Naive B cell (primary cell): Measurements from ENCODE around the gene SPANXN2. TPM values are rescaled to one million over a fixed set of nuclear protein-coding genes. Genes with fewer than 3 reads are reported as not detected.
"Not testable (repeated sequence)": the region's sequence is repeated elsewhere in the genome, so short reads cannot be mapped to it uniquely, and the experiment has no call there.

Experiments used
- ATAC-seq, 2 donors: fragments of 150-1000 bp; cut with Tn5 transposase; 2 replicates each; pipeline ENCODE4 v1.10.0; 2021; ENCODE audit warnings: low read depth in 2 of 2, mild to moderate bottlenecking in 2 of 2, moderate library complexity in 2 of 2
- DNase-seq: peaks from one replicate; pipeline ENCODE4 v3.0.0; 2022
- H3K27ac Mint-ChIP-seq, 6 donors: one replicate each; pipeline ENCODE4 v1.8.0; 2020 to 2022; ENCODE audit warnings: mild to moderate bottlenecking in 6 of 6, mixed read lengths in 6 of 6, moderate library complexity in 5 of 6, inconsistent platforms in 2 of 6
- H3K27me3 Mint-ChIP-seq, 3 donors: one replicate each; pipeline ENCODE4 v1.8.0; 2021 to 2022; ENCODE audit warnings: mixed read lengths in 3 of 3, mild to moderate bottlenecking in 1 of 3
- H3K36me3 Mint-ChIP-seq, 2 donors: one replicate each; pipeline ENCODE4 v1.8.0; 2020 to 2022; ENCODE audit warnings: mixed read lengths in 2 of 2, inconsistent platforms in 1 of 2, mild to moderate bottlenecking in 1 of 2
- H3K4me1 Mint-ChIP-seq, 3 donors: one replicate each; pipeline ENCODE4 v1.8.0; 2020 to 2022; ENCODE audit warnings: mixed read lengths in 3 of 3, inconsistent platforms in 1 of 3, mild to moderate bottlenecking in 1 of 3, moderate library complexity in 1 of 3
- H3K4me3 Mint-ChIP-seq, 8 donors: one replicate each; pipeline ENCODE4 v1.8.0; 2020 to 2022; ENCODE audit warnings: mild to moderate bottlenecking in 8 of 8, mixed read lengths in 8 of 8, moderate library complexity in 8 of 8, inconsistent platforms in 2 of 8
- H3K9me3 Mint-ChIP-seq, 7 donors: one replicate each; pipeline ENCODE4 v1.8.0; 2020 to 2022; ENCODE audit warnings: mixed read lengths in 7 of 7, mild to moderate bottlenecking in 5 of 7, inconsistent platforms in 2 of 7, moderate library complexity in 1 of 7
- polyA plus RNA-seq, 6 donors: library from polyadenylated mRNA; unstranded; fragments of 300-500 nt; fragmentation: Illumina TruSeq; gene quantifications; one replicate each; pipeline ENCODE4 v1.2.3, GENCODE V29; 2021; ENCODE audit warnings: low read depth in 6 of 6

The SPANXN2 gene
- polyA plus RNA-seq = not detected

- H3K4me1 Mint-ChIP-seq, H3K27me3 Mint-ChIP-seq, DNase-seq, ATAC-seq, H3K36me3 Mint-ChIP-seq, H3K4me3 Mint-ChIP-seq, H3K27ac Mint-ChIP-seq: not testable (repeated sequence)
- H3K9me3 Mint-ChIP-seq = peaks cover 0 to 31% (median 9%) of the 10 kb centered on the region in 7 donors
Measured at GRCh38 chrX:143720652-143721051, at the start of gene SPANXN2. Gene SPANXN2, minus strand, starts transcription at chrX:143720752. Its CDS starts 84 bp downstream, at chrX:143720668.

GRCh38 chrX:143768976-143769375 lies 48.4 kb upstream of the SPANXN2 start:
- no peaks in the 10 kb centered on the region for H3K36me3 Mint-ChIP-seq
- ATAC-seq = no peak
- H3K4me3 Mint-ChIP-seq = no peak overlapping the region
- H3K4me1 Mint-ChIP-seq = no peaks in the 10 kb centered on the region
- H3K9me3 Mint-ChIP-seq = peaks cover 0 to 27% (median 3%) of the 10 kb centered on the region in 7 donors
- no peak overlapping the region for H3K27ac Mint-ChIP-seq
- no peak for DNase-seq
- no peaks in the 10 kb centered on the region for H3K27me3 Mint-ChIP-seq

- peaks cover 0 to 27% (median 2%) of the 10 kb centered on the region in 7 donors for H3K9me3 Mint-ChIP-seq
- not testable (repeated sequence) for H3K27me3 Mint-ChIP-seq, H3K4me1 Mint-ChIP-seq, DNase-seq, H3K36me3 Mint-ChIP-seq, H3K27ac Mint-ChIP-seq, H3K4me3 Mint-ChIP-seq, ATAC-seq
Measured at GRCh38 chrX:143767789-143768188, 47.2 kb upstream of the SPANXN2 start.

- no peak overlapping the region for H3K27ac Mint-ChIP-seq
- no peaks in the 10 kb centered on the region for H3K27me3 Mint-ChIP-seq
- H3K36me3 Mint-ChIP-seq = no peaks in the 10 kb centered on the region
- H3K9me3 Mint-ChIP-seq = peaks cover 0 to 10% (median 0%) of the 10 kb centered on the region in 7 donors
- no peak overlapping the region for H3K4me3 Mint-ChIP-seq
- ATAC-seq (no peak), DNase-seq (no peak)
- H3K4me1 Mint-ChIP-seq = no peaks in the 10 kb centered on the region
Measured at GRCh38 chrX:143757887-143758286, 37.3 kb upstream of the SPANXN2 start.

- Mint-ChIP-seq H3K4me1 (no peaks in the 10 kb centered on the region), H3K36me3 (no peaks in the 10 kb centered on the region), H3K4me3 (no peak overlapping the region), H3K27ac (no peak overlapping the region), H3K27me3 (no peaks in the 10 kb centered on the region), H3K9me3 (peaks cover 0 to 10% (median 0%) of the 10 kb centered on the region in 7 donors)
- ATAC-seq (no peak), DNase-seq (no peak)
Measured at GRCh38 chrX:143757375-143757774, 36.8 kb upstream of the SPANXN2 start.

GRCh38 chrX:143754183-143754582 lies 33.6 kb upstream of the SPANXN2 start:
- H3K4me1 Mint-ChIP-seq = no peaks in the 10 kb centered on the region
- no peak for ATAC-seq

GRCh38 chrX:143733866-143734265 lies 13.3 kb upstream of the SPANXN2 start:
- ATAC-seq (no peak), DNase-seq (no peak)
- Mint-ChIP-seq H3K9me3 (peaks cover 0 to 11% (median 2%) of the 10 kb centered on the region in 7 donors), H3K4me1 (no peaks in the 10 kb centered on the region), H3K27ac (no peak overlapping the region), H3K27me3 (no peaks in the 10 kb centered on the region), H3K4me3 (no peak overlapping the region), H3K36me3 (no peaks in the 10 kb centered on the region)

More at GRCh38 chrX:143754183-143754582, 33.6 kb upstream of the SPANXN2 start:
- no peak for DNase-seq
- peaks cover 0 to 8% (median 0%) of the 10 kb centered on the region in 7 donors for H3K9me3 Mint-ChIP-seq
- no peaks in the 10 kb centered on the region for H3K27me3 Mint-ChIP-seq
- H3K27ac Mint-ChIP-seq = no peak overlapping the region
- no peaks in the 10 kb centered on the region for H3K36me3 Mint-ChIP-seq
- H3K4me3 Mint-ChIP-seq = no peak overlapping the region

- H3K27ac Mint-ChIP-seq = no peak overlapping the region
- H3K36me3 Mint-ChIP-seq = no peaks in the 10 kb centered on the region
- DNase-seq (no peak), ATAC-seq (no peak)
- no peaks in the 10 kb centered on the region for H3K4me1 Mint-ChIP-seq
- H3K4me3 Mint-ChIP-seq = no peak overlapping the region
- H3K9me3 Mint-ChIP-seq = peaks cover 0 to 16% (median 2%) of the 10 kb centered on the region in 7 donors
- H3K27me3 Mint-ChIP-seq = no peaks in the 10 kb centered on the region
Measured at GRCh38 chrX:143726296-143726695, 5.7 kb upstream of the SPANXN2 start.

GRCh38 chrX:143701460-143701859 lies 19.1 kb downstream of the SPANXN2 start:
- H3K27ac Mint-ChIP-seq = no peak overlapping the region

GRCh38 chrX:143694885-143695284 lies 25.7 kb downstream of the SPANXN2 start:
- Mint-ChIP-seq H3K9me3 (peaks cover 0 to 4% (median 2%) of the 10 kb centered on the region in 7 donors), H3K36me3 (no peaks in the 10 kb centered on the region), H3K27ac (no peak overlapping the region), H3K27me3 (no peaks in the 10 kb centered on the region), H3K4me3 (no peak overlapping the region), H3K4me1 (no peaks in the 10 kb centered on the region)
- ATAC-seq = no peak
- no peak for DNase-seq

More at GRCh38 chrX:143701460-143701859, 19.1 kb downstream of the SPANXN2 start:
- ATAC-seq (no peak), DNase-seq (no peak)
- no peaks in the 10 kb centered on the region for H3K27me3 Mint-ChIP-seq
- H3K4me3 Mint-ChIP-seq = no peak overlapping the region
- peaks cover 0 to 6% of the 10 kb centered on the region in 2 donors for H3K36me3 Mint-ChIP-seq
- H3K4me1 Mint-ChIP-seq = no peaks in the 10 kb centered on the region
- peaks cover 5 to 28% (median 10%) of the 10 kb centered on the region in 7 donors for H3K9me3 Mint-ChIP-seq

GRCh38 chrX:143683486-143683885 lies 37.1 kb downstream of the SPANXN2 start:
- H3K27me3 Mint-ChIP-seq = no peaks in the 10 kb centered on the region
- H3K4me1 Mint-ChIP-seq = no peaks in the 10 kb centered on the region
- H3K4me3 Mint-ChIP-seq = no peak overlapping the region
- H3K27ac Mint-ChIP-seq = no peak overlapping the region
- H3K9me3 Mint-ChIP-seq = peaks cover 0 to 9% (median 4%) of the 10 kb centered on the region in 7 donors
- DNase-seq = no peak
- no peaks in the 10 kb centered on the region for H3K36me3 Mint-ChIP-seq
- no peak for ATAC-seq

GRCh38 chrX:143674926-143675325 lies 45.6 kb downstream of the SPANXN2 start:
- Mint-ChIP-seq H3K4me1 (no peaks in the 10 kb centered on the region), H3K4me3 (no peak overlapping the region), H3K27ac (no peak overlapping the region), H3K9me3 (peaks cover 0 to 9% (median 5%) of the 10 kb centered on the region in 7 donors), H3K36me3 (no peaks in the 10 kb centered on the region), H3K27me3 (no peaks in the 10 kb centered on the region)
- no peak for DNase-seq
- no peak for ATAC-seq

- H3K9me3 Mint-ChIP-seq = peaks cover 0 to 5% (median 4%) of the 10 kb centered on the region in 7 donors
- no peaks in the 10 kb centered on the region for H3K36me3 Mint-ChIP-seq
- no peak overlapping the region for H3K4me3 Mint-ChIP-seq
- no peaks in the 10 kb centered on the region for H3K27me3 Mint-ChIP-seq
- H3K27ac Mint-ChIP-seq = no peak overlapping the region
- ATAC-seq (no peak), DNase-seq (no peak)
- H3K4me1 Mint-ChIP-seq = no peaks in the 10 kb centered on the region
Measured at GRCh38 chrX:143669395-143669794, 51.2 kb downstream of the SPANXN2 start.

- H3K27me3 Mint-ChIP-seq = no peaks in the 10 kb centered on the region
- H3K9me3 Mint-ChIP-seq = peaks cover 0 to 4% (median 0%) of the 10 kb centered on the region in 7 donors
- no peaks in the 10 kb centered on the region for H3K4me1 Mint-ChIP-seq
- H3K4me3 Mint-ChIP-seq = no peak overlapping the region
- ATAC-seq (no peak), DNase-seq (no peak)
- no peak overlapping the region for H3K27ac Mint-ChIP-seq
- H3K36me3 Mint-ChIP-seq = no peaks in the 10 kb centered on the region
Measured at GRCh38 chrX:143664302-143664701, 56.2 kb downstream of the SPANXN2 start.

- Mint-ChIP-seq H3K36me3 (no peaks in the 10 kb centered on the region), H3K27ac (no peak overlapping the region), H3K9me3 (peaks cover 0 to 4% (median 0%) of the 10 kb centered on the region in 7 donors), H3K4me1 (no peaks in the 10 kb centered on the region), H3K4me3 (no peak overlapping the region), H3K27me3 (no peaks in the 10 kb centered on the region)
- no peak for ATAC-seq
- DNase-seq = no peak
Measured at GRCh38 chrX:143663755-143664154, 56.8 kb downstream of the SPANXN2 start.
